ENCODE data around the gene SIK2.

The SIK2 gene

GRCh38 chr11:111601979-111602864, at the start of gene SIK2:
Gene SIK2, plus strand, starts transcription at chr11:111602449. Its CDS starts 115 bp downstream, at chr11:111602564.
- peak; percentile 100 for FAIRE-seq
- DNase-seq (ENCODE audit: insufficient read length, low spot score): peak; percentile 98

GRCh38 chr11:111554532-111554931, 47.7 kb upstream of the SIK2 start:
- no peak for DNase-seq (ENCODE audit: insufficient read length, low spot score)
- FAIRE-seq: peak; percentile 86

GRCh38 chr11:111555255-111555654, 47.0 kb upstream of the SIK2 start:
- DNase-seq (ENCODE audit: insufficient read length, low spot score): no peak

GRCh38 chr11:111557425-111558111, 44.7 kb upstream of the SIK2 start:
- DNase-seq (ENCODE audit: insufficient read length, low spot score) (peak; percentile 87), FAIRE-seq (peak; percentile 99)

More at GRCh38 chr11:111555255-111555654, 47.0 kb upstream of the SIK2 start:
- no peak for FAIRE-seq

GRCh38 chr11:111559800-111560464, 42.3 kb upstream of the SIK2 start:
- FAIRE-seq (peak; percentile 87), DNase-seq (ENCODE audit: insufficient read length, low spot score) (no peak)

- FAIRE-seq: no peak
- DNase-seq (ENCODE audit: insufficient read length, low spot score): no peak
Observed at GRCh38 chr11:111560800-111561199, 41.4 kb upstream of the SIK2 start.

GRCh38 chr11:111561306-111561705, 40.9 kb upstream of the SIK2 start:
- FAIRE-seq: no peak
- DNase-seq (ENCODE audit: insufficient read length, low spot score): no peak

GRCh38 chr11:111561791-111562325, 40.4 kb upstream of the SIK2 start:
- DNase-seq (ENCODE audit: insufficient read length, low spot score): peak; percentile 61

GRCh38 chr11:111562692-111563389, 39.4 kb upstream of the SIK2 start:
- no peak for DNase-seq (ENCODE audit: insufficient read length, low spot score)
- FAIRE-seq: peak; percentile 80

More at GRCh38 chr11:111561791-111562325, 40.4 kb upstream of the SIK2 start:
- peak; percentile 99 for FAIRE-seq

- peak; percentile 90 for FAIRE-seq
- DNase-seq (ENCODE audit: insufficient read length, low spot score): peak; percentile 80
Observed at GRCh38 chr11:111565114-111565720, 37.0 kb upstream of the SIK2 start.

GRCh38 chr11:111566324-111566723, 35.9 kb upstream of the SIK2 start:
- FAIRE-seq: peak; percentile 88
- no peak for DNase-seq (ENCODE audit: insufficient read length, low spot score)

GRCh38 chr11:111569476-111569875, 32.8 kb upstream of the SIK2 start:
- FAIRE-seq (peak; percentile 93), DNase-seq (ENCODE audit: insufficient read length, low spot score) (no peak)

GRCh38 chr11:111570796-111571195, 31.5 kb upstream of the SIK2 start:
- no peak for DNase-seq (ENCODE audit: insufficient read length, low spot score)
- FAIRE-seq: peak; percentile 40

- peak; percentile 96 for FAIRE-seq
- DNase-seq (ENCODE audit: insufficient read length, low spot score): peak; percentile 44
Observed at GRCh38 chr11:111571829-111572501, 30.3 kb upstream of the SIK2 start.

GRCh38 chr11:111572581-111572980, 29.7 kb upstream of the SIK2 start:
- DNase-seq (ENCODE audit: insufficient read length, low spot score) (no peak), FAIRE-seq (no peak)

- DNase-seq (ENCODE audit: insufficient read length, low spot score): no peak
- FAIRE-seq: peak; percentile 90
Observed at GRCh38 chr11:111573821-111574249, 28.4 kb upstream of the SIK2 start.

GRCh38 chr11:111574373-111575225, 27.6 kb upstream of the SIK2 start:
- DNase-seq (ENCODE audit: insufficient read length, low spot score): no peak
- peak; percentile 54 for FAIRE-seq

GRCh38 chr11:111575740-111576139, 26.5 kb upstream of the SIK2 start:
- peak; percentile 46 for FAIRE-seq

More at GRCh38 chr11:111575740-111576139, 26.5 kb upstream of the SIK2 start:
- DNase-seq (ENCODE audit: insufficient read length, low spot score): no peak
